HEK293 (cell line): ENCODE results near the gene ASCC3.

Source experiments
- CTCF ChIA-PET: fragments of 350-600 bp; formaldehyde crosslinking; extraction: SDS; loops from one replicate; lab custom pipeline; 2021; ENCODE audit warnings: antibody characterized with exemption; lab: Yijun Ruan, JAX
- POLR2A ChIA-PET: fragments of 300-600 bp; formaldehyde crosslinking; extraction: SDS; loops from one replicate; lab custom pipeline; 2020; ENCODE audit warnings: antibody characterized with exemption, inconsistent platforms; lab: Yijun Ruan, JAX
- H3K27ac ChIP-seq: fragments of 200-500 bp; sonication (Bioruptor generic); 2 replicates; pipeline ENCODE4 v1.5.1; 2014; ENCODE audit warnings: low read depth, low read length, control low read depth, inconsistent platforms; ENCODE audit errors: extremely low read depth
- H3K36me3 ChIP-seq, 2 experiments: fragments of 200-500 bp in 1 of 2; sonication (Bioruptor generic) in 1 of 2; 1 replicate in 1 of 2; 2 replicates in 1 of 2; pipeline ENCODE4 v1.5.1; 2014 to 2017; ENCODE audit warnings: inconsistent platforms in 2 of 2, low read length in 2 of 2; ENCODE audit not compliant: control insufficient read depth in 2 of 2, insufficient read depth in 1 of 2
- H3K4me1 ChIP-seq: fragments of 200-500 bp; sonication (Bioruptor generic); 2 replicates; pipeline ENCODE4 v1.5.1; 2014; ENCODE audit warnings: mild to moderate bottlenecking, low read length, inconsistent platforms; ENCODE audit not compliant: control insufficient read depth, insufficient read depth
- H3K4me3 ChIP-seq: 2 replicates; pipeline ENCODE4 v1.5.1; 2011; ENCODE audit warnings: low read depth, mild to moderate bottlenecking, control low read depth, low read length, moderate library complexity
- H3K9me3 ChIP-seq: fragments of 200-500 bp; sonication (Bioruptor generic); 2 replicates; pipeline ENCODE4 v1.5.1; 2014; ENCODE audit warnings: low read depth, low read length, inconsistent platforms; ENCODE audit not compliant: control insufficient read depth, insufficient read depth
- GLI4 ChIP-seq: fragments of 450-650 bp; formaldehyde crosslinking; IDR thresholded peaks from 2 replicates; pipeline ENCODE4 v1.5.1; 2016; ENCODE audit warnings: missing biosample characterization, missing genetic modification characterization
- MYNN ChIP-seq: fragments of 450-650 bp; formaldehyde crosslinking; IDR thresholded peaks from 2 replicates; pipeline ENCODE4 v1.5.1; 2016; ENCODE audit warnings: missing biosample characterization, missing genetic modification characterization, borderline replicate concordance
- TCF7L2 ChIP-seq: IDR thresholded peaks from 2 replicates; pipeline ENCODE4 v1.6.1; 2011; ENCODE audit warnings: low read depth, mild to moderate bottlenecking, inconsistent platforms, low read length, moderate library complexity, borderline replicate concordance
- ZBTB48 ChIP-seq: fragments of 450-650 bp; formaldehyde crosslinking; IDR thresholded peaks from 2 replicates; pipeline ENCODE4 v1.5.1; 2016; ENCODE audit warnings: missing biosample characterization, missing genetic modification characterization
- ZFP3 ChIP-seq: fragments of 450-650 bp; formaldehyde crosslinking; IDR thresholded peaks from 2 replicates; pipeline ENCODE4 v1.5.1; 2016; ENCODE audit warnings: low read depth, missing biosample characterization, missing genetic modification characterization
- ZNF10 ChIP-seq: fragments of 450-650 bp; formaldehyde crosslinking; IDR thresholded peaks from 2 replicates; pipeline ENCODE4 v1.5.1; 2017; ENCODE audit warnings: missing biosample characterization, missing genetic modification characterization
- ZNF114 ChIP-seq: fragments of 450-650 bp; formaldehyde crosslinking; IDR thresholded peaks from 2 replicates; pipeline ENCODE4 v1.5.0; 2017; ENCODE audit warnings: missing biosample characterization, missing genetic modification characterization
- ZNF146 ChIP-seq: fragments of 450-650 bp; formaldehyde crosslinking; IDR thresholded peaks from 2 replicates; pipeline ENCODE4 v1.5.1; 2016; ENCODE audit warnings: missing biosample characterization, missing genetic modification characterization
- ZNF157 ChIP-seq: fragments of 450-650 bp; formaldehyde crosslinking; IDR thresholded peaks from 2 replicates; pipeline ENCODE4 v1.5.1; 2016; ENCODE audit warnings: missing biosample characterization, missing genetic modification characterization
- ZNF174 ChIP-seq: fragments of 450-650 bp; formaldehyde crosslinking; IDR thresholded peaks from 2 replicates; pipeline ENCODE4 v1.5.0; 2017; ENCODE audit warnings: missing biosample characterization, mild to moderate bottlenecking, missing genetic modification characterization
- ZNF202 ChIP-seq: fragments of 450-650 bp; formaldehyde crosslinking; IDR thresholded peaks from 2 replicates; pipeline ENCODE4 v1.5.1; 2016; ENCODE audit warnings: missing biosample characterization, missing genetic modification characterization, borderline replicate concordance
- ZNF302 ChIP-seq: fragments of 450-650 bp; formaldehyde crosslinking; IDR thresholded peaks from 2 replicates; pipeline ENCODE4 v1.5.1; 2016; ENCODE audit warnings: missing biosample characterization, missing genetic modification characterization, low read depth
- ZNF529 ChIP-seq: fragments of 450-650 bp; formaldehyde crosslinking; IDR thresholded peaks from 2 replicates; pipeline ENCODE4 v1.5.1; 2017; ENCODE audit warnings: missing genetic modification characterization, missing biosample characterization; ENCODE audit not compliant: insufficient replicate concordance
- ZNF544 ChIP-seq: fragments of 450-650 bp; formaldehyde crosslinking; IDR thresholded peaks from 2 replicates; pipeline ENCODE4 v1.5.0; 2017; ENCODE audit warnings: missing biosample characterization, missing genetic modification characterization
- ZNF549 ChIP-seq: fragments of 450-650 bp; IDR thresholded peaks from 2 replicates; pipeline ENCODE4 v1.5.1; 2018; ENCODE audit warnings: missing biosample characterization, missing genetic modification characterization, mild to moderate bottlenecking, inconsistent platforms, moderate library complexity
- ZNF561 ChIP-seq: fragments of 450-650 bp; IDR thresholded peaks from 2 replicates; pipeline ENCODE4 v1.5.1; 2018; ENCODE audit warnings: missing biosample characterization, missing genetic modification characterization, borderline replicate concordance
- ZNF664 ChIP-seq: fragments of 450-650 bp; formaldehyde crosslinking; IDR thresholded peaks from 2 replicates; pipeline ENCODE4 v1.5.1; 2016; ENCODE audit warnings: missing biosample characterization, missing genetic modification characterization
- ZNF707 ChIP-seq: fragments of 450-650 bp; formaldehyde crosslinking; IDR thresholded peaks from 2 replicates; pipeline ENCODE4 v1.5.1; 2016; ENCODE audit warnings: missing biosample characterization, missing genetic modification characterization
- ZNF76 ChIP-seq: fragments of 450-650 bp; formaldehyde crosslinking; IDR thresholded peaks from 2 replicates; pipeline ENCODE4; 2016; ENCODE audit warnings: low read depth, missing biosample characterization, missing genetic modification characterization, borderline replicate concordance
- TF ChIP-seq, protein P1 (sequence below): fragments of 450-650 bp; formaldehyde crosslinking; IDR thresholded peaks from 2 replicates; pipeline ENCODE4 v1.5.1; 2016; ENCODE audit warnings: missing biosample characterization, missing genetic modification characterization
- TF ChIP-seq, protein P2 (sequence below): fragments of 450-650 bp; formaldehyde crosslinking; conservative IDR thresholded peaks from 2 replicates; pipeline ENCODE4 v1.5.1; 2016; ENCODE audit warnings: low read depth, missing biosample characterization, missing genetic modification characterization
- TF ChIP-seq, protein P3 (sequence below): fragments of 450-650 bp; formaldehyde crosslinking; IDR thresholded peaks from 2 replicates; pipeline ENCODE4 v1.5.1; 2016; ENCODE audit warnings: missing biosample characterization, missing genetic modification characterization
- TF ChIP-seq, protein P4 (sequence below): fragments of 450-650 bp; formaldehyde crosslinking; IDR thresholded peaks from 2 replicates; pipeline ENCODE4 v1.5.1; 2016; ENCODE audit warnings: missing biosample characterization, missing genetic modification characterization

Gene ASCC3

DNA sequence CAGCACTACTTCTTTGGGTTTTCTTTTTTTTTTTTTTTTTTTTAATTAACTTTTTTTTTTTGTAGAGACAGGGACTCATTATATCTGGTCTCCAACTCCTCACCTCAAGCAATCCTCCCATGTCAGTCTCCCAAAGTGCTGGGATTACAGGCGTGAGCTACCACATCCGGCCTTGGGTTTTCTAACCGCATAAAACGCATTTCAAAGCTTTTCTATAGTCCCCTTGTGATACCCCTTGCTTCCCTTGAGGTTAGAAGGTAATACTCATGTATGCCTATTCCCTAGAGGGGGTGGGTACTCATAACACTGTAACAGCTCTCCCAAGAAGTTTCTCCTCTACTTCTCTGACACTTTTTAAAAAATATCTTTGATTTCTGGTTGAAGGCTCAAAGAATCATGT, 23.9 kb upstream of the ASCC3 start:
- H3K9me3 ChIP-seq: no peaks in the 10 kb centered on the region
- TF ChIP-seq ZNF202 (no peak), ZFP3 (tag by site-specific recombination) (no peak), GLI4 (tag by site-specific recombination) (no peak), MYNN (tag by site-specific recombination) (no peak), ZNF114 (tag by site-specific recombination) (no peak), ZNF10 (tag by site-specific recombination) (no peak), ZNF544 (no peak), ZBTB48 (tag by site-specific recombination) (no peak), ZNF529 (tag by site-specific recombination) (no peak), ZNF549 (tag by site-specific recombination) (no peak), ZNF302 (tag by site-specific recombination) (no peak), ZNF707 (no peak), ZNF561 (no peak), ZNF664 (tag by site-specific recombination) (no peak)
- TF ChIP-seq, protein P1, sequence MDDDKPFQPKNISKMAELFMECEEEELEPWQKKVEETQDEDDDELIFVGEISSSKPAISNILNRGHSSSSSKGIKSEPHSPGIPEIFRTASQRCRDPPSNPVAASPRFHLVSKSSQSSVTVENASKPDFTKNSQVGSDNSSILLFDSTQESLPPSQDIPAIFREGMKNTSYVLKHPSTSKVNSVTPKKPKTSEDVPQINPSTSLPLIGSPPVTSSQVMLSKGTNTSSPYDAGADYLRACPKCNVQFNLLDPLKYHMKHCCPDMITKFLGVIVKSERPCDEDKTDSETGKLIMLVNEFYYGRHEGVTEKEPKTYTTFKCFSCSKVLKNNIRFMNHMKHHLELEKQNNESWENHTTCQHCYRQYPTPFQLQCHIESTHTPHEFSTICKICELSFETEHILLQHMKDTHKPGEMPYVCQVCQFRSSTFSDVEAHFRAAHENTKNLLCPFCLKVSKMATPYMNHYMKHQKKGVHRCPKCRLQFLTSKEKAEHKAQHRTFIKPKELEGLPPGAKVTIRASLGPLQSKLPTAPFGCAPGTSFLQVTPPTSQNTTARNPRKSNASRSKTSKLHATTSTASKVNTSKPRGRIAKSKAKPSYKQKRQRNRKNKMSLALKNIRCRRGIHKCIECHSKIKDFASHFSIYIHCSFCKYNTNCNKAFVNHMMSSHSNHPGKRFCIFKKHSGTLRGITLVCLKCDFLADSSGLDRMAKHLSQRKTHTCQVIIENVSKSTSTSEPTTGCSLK (tag by site-specific recombination): no peak
- TF ChIP-seq, protein P2, sequence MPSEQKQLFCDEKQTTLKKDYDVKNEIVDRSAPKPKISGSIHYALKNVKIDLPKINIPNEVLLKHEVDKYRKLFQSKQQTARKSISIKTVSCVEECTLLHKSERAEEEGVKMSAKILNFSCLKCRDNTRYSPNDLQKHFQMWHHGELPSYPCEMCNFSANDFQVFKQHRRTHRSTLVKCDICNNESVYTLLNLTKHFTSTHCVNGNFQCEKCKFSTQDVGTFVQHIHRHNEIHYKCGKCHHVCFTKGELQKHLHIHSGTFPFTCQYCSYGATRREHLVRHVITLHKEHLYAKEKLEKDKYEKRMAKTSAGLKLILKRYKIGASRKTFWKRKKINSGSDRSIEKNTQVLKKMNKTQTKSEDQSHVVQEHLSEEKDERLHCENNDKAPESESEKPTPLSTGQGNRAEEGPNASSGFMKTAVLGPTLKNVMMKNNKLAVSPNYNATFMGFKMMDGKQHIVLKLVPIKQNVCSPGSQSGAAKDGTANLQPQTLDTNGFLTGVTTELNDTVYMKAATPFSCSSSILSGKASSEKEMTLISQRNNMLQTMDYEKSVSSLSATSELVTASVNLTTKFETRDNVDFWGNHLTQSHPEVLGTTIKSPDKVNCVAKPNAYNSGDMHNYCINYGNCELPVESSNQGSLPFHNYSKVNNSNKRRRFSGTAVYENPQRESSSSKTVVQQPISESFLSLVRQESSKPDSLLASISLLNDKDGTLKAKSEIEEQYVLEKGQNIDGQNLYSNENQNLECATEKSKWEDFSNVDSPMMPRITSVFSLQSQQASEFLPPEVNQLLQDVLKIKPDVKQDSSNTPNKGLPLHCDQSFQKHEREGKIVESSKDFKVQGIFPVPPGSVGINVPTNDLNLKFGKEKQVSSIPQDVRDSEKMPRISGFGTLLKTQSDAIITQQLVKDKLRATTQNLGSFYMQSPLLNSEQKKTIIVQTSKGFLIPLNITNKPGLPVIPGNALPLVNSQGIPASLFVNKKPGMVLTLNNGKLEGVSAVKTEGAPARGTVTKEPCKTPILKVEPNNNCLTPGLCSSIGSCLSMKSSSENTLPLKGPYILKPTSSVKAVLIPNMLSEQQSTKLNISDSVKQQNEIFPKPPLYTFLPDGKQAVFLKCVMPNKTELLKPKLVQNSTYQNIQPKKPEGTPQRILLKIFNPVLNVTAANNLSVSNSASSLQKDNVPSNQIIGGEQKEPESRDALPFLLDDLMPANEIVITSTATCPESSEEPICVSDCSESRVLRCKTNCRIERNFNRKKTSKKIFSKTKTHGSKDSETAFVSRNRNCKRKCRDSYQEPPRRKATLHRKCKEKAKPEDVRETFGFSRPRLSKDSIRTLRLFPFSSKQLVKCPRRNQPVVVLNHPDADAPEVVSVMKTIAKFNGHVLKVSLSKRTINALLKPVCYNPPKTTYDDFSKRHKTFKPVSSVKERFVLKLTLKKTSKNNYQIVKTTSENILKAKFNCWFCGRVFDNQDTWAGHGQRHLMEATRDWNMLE: no peak
- POLR2A ChIA-PET: interaction anchor here (0.6 kb wide), 1 partner anchor 224 kb away, joined by 4 read pairs; no protein-coding TSS in a partner anchor
- CTCF ChIA-PET: no interaction called here
- no peak overlapping the region for H3K27ac ChIP-seq
- no peak overlapping the region for H3K4me3 ChIP-seq
- H3K36me3 ChIP-seq: no peaks in the 10 kb centered on the region
- H3K4me1 ChIP-seq: no peaks in the 10 kb centered on the region

DNA sequence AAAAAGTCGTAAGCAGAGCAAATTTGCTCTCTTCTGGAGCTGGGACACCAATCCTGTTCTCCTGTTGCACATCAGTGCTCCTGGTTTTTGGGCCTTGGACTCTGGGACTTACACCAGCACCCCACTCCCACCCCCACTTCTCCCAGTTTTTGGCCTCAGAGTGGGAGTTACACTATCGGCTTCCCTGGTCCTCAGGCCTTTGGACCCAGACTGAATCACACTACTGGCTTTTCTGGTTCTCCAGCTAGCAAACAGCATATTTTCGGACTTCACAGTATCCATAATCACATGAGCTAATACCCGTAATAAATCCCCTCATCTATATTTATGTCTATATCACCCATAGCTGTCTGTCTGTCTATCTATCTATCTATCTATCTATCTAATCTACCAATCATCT, 23.2 kb upstream of the ASCC3 start:
- no peak overlapping the region for H3K27ac ChIP-seq
- no peaks in the 10 kb centered on the region for H3K4me1 ChIP-seq
- no peak for TF ChIP-seq ZNF76 (tag by site-specific recombination)
- TF ChIP-seq ZNF157 (tag by site-specific recombination): no peak
- TF ChIP-seq, protein P3, sequence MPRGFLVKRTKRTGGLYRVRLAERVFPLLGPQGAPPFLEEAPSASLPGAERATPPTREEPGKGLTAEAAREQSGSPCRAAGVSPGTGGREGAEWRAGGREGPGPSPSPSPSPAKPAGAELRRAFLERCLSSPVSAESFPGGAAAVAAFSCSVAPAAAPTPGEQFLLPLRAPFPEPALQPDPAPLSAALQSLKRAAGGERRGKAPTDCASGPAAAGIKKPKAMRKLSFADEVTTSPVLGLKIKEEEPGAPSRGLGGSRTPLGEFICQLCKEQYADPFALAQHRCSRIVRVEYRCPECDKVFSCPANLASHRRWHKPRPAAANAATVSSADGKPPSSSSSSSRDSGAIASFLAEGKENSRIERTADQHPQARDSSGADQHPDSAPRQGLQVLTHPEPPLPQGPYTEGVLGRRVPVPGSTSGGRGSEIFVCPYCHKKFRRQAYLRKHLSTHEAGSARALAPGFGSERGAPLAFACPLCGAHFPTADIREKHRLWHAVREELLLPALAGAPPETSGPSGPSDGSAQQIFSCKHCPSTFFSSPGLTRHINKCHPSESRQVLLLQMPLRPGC: no peak
- TF ChIP-seq ZNF174 (tag by site-specific recombination): no peak
- no peak for TF ChIP-seq TCF7L2
- TF ChIP-seq, protein P1 (tag by site-specific recombination): no peak
- no peak for TF ChIP-seq ZNF529 (tag by site-specific recombination)
- TF ChIP-seq, protein P4, sequence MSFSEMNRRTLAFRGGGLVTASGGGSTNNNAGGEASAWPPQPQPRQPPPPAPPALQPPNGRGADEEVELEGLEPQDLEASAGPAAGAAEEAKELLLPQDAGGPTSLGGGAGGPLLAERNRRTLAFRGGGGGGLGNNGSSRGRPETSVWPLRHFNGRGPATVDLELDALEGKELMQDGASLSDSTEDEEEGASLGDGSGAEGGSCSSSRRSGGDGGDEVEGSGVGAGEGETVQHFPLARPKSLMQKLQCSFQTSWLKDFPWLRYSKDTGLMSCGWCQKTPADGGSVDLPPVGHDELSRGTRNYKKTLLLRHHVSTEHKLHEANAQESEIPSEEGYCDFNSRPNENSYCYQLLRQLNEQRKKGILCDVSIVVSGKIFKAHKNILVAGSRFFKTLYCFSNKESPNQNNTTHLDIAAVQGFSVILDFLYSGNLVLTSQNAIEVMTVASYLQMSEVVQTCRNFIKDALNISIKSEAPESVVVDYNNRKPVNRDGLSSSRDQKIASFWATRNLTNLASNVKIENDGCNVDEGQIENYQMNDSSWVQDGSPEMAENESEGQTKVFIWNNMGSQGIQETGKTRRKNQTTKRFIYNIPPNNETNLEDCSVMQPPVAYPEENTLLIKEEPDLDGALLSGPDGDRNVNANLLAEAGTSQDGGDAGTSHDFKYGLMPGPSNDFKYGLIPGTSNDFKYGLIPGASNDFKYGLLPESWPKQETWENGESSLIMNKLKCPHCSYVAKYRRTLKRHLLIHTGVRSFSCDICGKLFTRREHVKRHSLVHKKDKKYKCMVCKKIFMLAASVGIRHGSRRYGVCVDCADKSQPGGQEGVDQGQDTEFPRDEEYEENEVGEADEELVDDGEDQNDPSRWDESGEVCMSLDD (tag by site-specific recombination): no peak
- TF ChIP-seq ZNF146 (tag by site-specific recombination): no peak
- ChIA-PET POLR2A (interaction anchor here (0.6 kb wide), 1 partner anchor 223 kb away, joined by 4 read pairs; no protein-coding TSS in a partner anchor), CTCF (no interaction called here)
- no peak overlapping the region for H3K4me3 ChIP-seq
- H3K9me3 ChIP-seq: no peaks in the 10 kb centered on the region
- no peaks in the 10 kb centered on the region for H3K36me3 ChIP-seq
